ENCODE results near the gene GPRC6A.

Gene GPRC6A

GRCh38 chr6:116783852-116784251, 45.0 kb downstream of the GPRC6A start:
- H3K4me1 ChIP-seq (ENCODE audit: control insufficient read depth, insufficient read depth, low read length): no peaks in the 10 kb centered on the region
- H3K27ac ChIP-seq (ENCODE audit: insufficient read depth, low read depth, low read length, poor library complexity, severe bottlenecking): no peak overlapping the region
- H3K4me3 ChIP-seq (ENCODE audit: insufficient read depth, low read depth, low read length): no peak overlapping the region
- H3K27me3 ChIP-seq (ENCODE audit: control insufficient read depth, insufficient read depth, low read length, poor library complexity, severe bottlenecking): no peaks in the 10 kb centered on the region
- WGBS, 2 experiments: 71 to 87% methylated on average over 3 of the region's 5 CpGs
- no peaks in the 10 kb centered on the region for H3K9me3 ChIP-seq (ENCODE audit: control insufficient read depth, low read length)
- no peaks in the 10 kb centered on the region for H3K36me3 ChIP-seq (ENCODE audit: control insufficient read depth, insufficient read depth, low read length)

- WGBS, 2 experiments: 56 to 65% methylated on average over 11 to 13 of the region's 13 CpGs
- Histone ChIP-seq H3K9me3 (ENCODE audit: control insufficient read depth, low read length) (no peaks in the 10 kb centered on the region), H3K36me3 (ENCODE audit: control insufficient read depth, insufficient read depth, low read length) (no peaks in the 10 kb centered on the region), H3K27ac (ENCODE audit: insufficient read depth, low read depth, low read length, poor library complexity, severe bottlenecking) (no peak overlapping the region), H3K4me3 (ENCODE audit: insufficient read depth, low read depth, low read length) (no peak overlapping the region), H3K4me1 (ENCODE audit: control insufficient read depth, insufficient read depth, low read length) (no peaks in the 10 kb centered on the region), H3K27me3 (ENCODE audit: control insufficient read depth, insufficient read depth, low read length, poor library complexity, severe bottlenecking) (no peaks in the 10 kb centered on the region)
Measured at GRCh38 chr6:116779573-116780164, 49.2 kb downstream of the GPRC6A start.

GRCh38 chr6:116773886-116774285, 55.0 kb downstream of the GPRC6A start:
- Histone ChIP-seq H3K9me3 (ENCODE audit: control insufficient read depth, low read length) (no peaks in the 10 kb centered on the region), H3K27ac (ENCODE audit: insufficient read depth, low read depth, low read length, poor library complexity, severe bottlenecking) (no peak overlapping the region), H3K4me3 (ENCODE audit: insufficient read depth, low read depth, low read length) (no peak overlapping the region), H3K27me3 (ENCODE audit: control insufficient read depth, insufficient read depth, low read length, poor library complexity, severe bottlenecking) (no peaks in the 10 kb centered on the region), H3K36me3 (ENCODE audit: control insufficient read depth, insufficient read depth, low read length) (no peaks in the 10 kb centered on the region), H3K4me1 (ENCODE audit: control insufficient read depth, insufficient read depth, low read length) (no peaks in the 10 kb centered on the region)
- WGBS, 2 experiments: 100% methylated on average over 1 of the region's 1 CpG; no CpG with 5 or more reads in 1 of the 2 experiments

GRCh38 chr6:116772450-116772849, 56.4 kb downstream of the GPRC6A start:
- H3K27me3 ChIP-seq (ENCODE audit: control insufficient read depth, insufficient read depth, low read length, poor library complexity, severe bottlenecking): no peaks in the 10 kb centered on the region
- no peak overlapping the region for H3K4me3 ChIP-seq (ENCODE audit: insufficient read depth, low read depth, low read length)
- H3K4me1 ChIP-seq (ENCODE audit: control insufficient read depth, insufficient read depth, low read length): no peaks in the 10 kb centered on the region
- 92 to 93% methylated on average over 1 of the region's 1 CpG for WGBS, 2 experiments
- H3K9me3 ChIP-seq (ENCODE audit: control insufficient read depth, low read length): no peaks in the 10 kb centered on the region
- H3K36me3 ChIP-seq (ENCODE audit: control insufficient read depth, insufficient read depth, low read length): no peaks in the 10 kb centered on the region
- no peak overlapping the region for H3K27ac ChIP-seq (ENCODE audit: insufficient read depth, low read depth, low read length, poor library complexity, severe bottlenecking)

GRCh38 chr6:116767715-116768114, 61.2 kb downstream of the GPRC6A start:
- H3K27me3 ChIP-seq (ENCODE audit: control insufficient read depth, insufficient read depth, low read length, poor library complexity, severe bottlenecking): peaks cover 42% of the 10 kb centered on the region
- 85% methylated on average over 2 of the region's 2 CpGs; no CpG with 5 or more reads in 1 of the 2 experiments for WGBS, 2 experiments
- no peaks in the 10 kb centered on the region for H3K36me3 ChIP-seq (ENCODE audit: control insufficient read depth, insufficient read depth, low read length)
- H3K4me3 ChIP-seq (ENCODE audit: insufficient read depth, low read depth, low read length): no peak overlapping the region
- no peaks in the 10 kb centered on the region for H3K4me1 ChIP-seq (ENCODE audit: control insufficient read depth, insufficient read depth, low read length)
- H3K9me3 ChIP-seq (ENCODE audit: control insufficient read depth, low read length): no peaks in the 10 kb centered on the region
- H3K27ac ChIP-seq (ENCODE audit: insufficient read depth, low read depth, low read length, poor library complexity, severe bottlenecking): no peak overlapping the region

- Histone ChIP-seq H3K4me1 (ENCODE audit: control insufficient read depth, insufficient read depth, low read length) (no peaks in the 10 kb centered on the region), H3K27ac (ENCODE audit: insufficient read depth, low read depth, low read length, poor library complexity, severe bottlenecking) (no peak overlapping the region), H3K36me3 (ENCODE audit: control insufficient read depth, insufficient read depth, low read length) (no peaks in the 10 kb centered on the region), H3K9me3 (ENCODE audit: control insufficient read depth, low read length) (no peaks in the 10 kb centered on the region), H3K4me3 (ENCODE audit: insufficient read depth, low read depth, low read length) (no peak overlapping the region), H3K27me3 (ENCODE audit: control insufficient read depth, insufficient read depth, low read length, poor library complexity, severe bottlenecking) (peaks cover 42% of the 10 kb centered on the region)
- WGBS, 2 experiments: 82 to 89% methylated on average over 5 of the region's 5 CpGs
Measured at GRCh38 chr6:116766506-116767176, 62.2 kb downstream of the GPRC6A start.

GRCh38 chr6:116764961-116765841, 63.7 kb downstream of the GPRC6A start, which contains the start of gene FAM162B:
Gene FAM162B (minus strand): TSS chr6:116765719. CDS start chr6:116765576, 143 bp downstream.
- Histone ChIP-seq H3K36me3 (ENCODE audit: control insufficient read depth, insufficient read depth, low read length) (no peaks in the 10 kb centered on the region), H3K27me3 (ENCODE audit: control insufficient read depth, insufficient read depth, low read length, poor library complexity, severe bottlenecking) (peaks cover 42% of the 10 kb centered on the region), H3K27ac (ENCODE audit: insufficient read depth, low read depth, low read length, poor library complexity, severe bottlenecking) (no peak within 1 kb of the TSS), H3K4me1 (ENCODE audit: control insufficient read depth, insufficient read depth, low read length) (no peaks in the 10 kb centered on the region), H3K4me3 (ENCODE audit: insufficient read depth, low read depth, low read length) (peak within 1 kb of the TSS; percentile 45), H3K9me3 (ENCODE audit: control insufficient read depth, low read length) (no peaks in the 10 kb centered on the region)
- 1% methylated on average over 89 of the region's 89 CpGs for WGBS, 2 experiments

- H3K27me3 ChIP-seq (ENCODE audit: control insufficient read depth, insufficient read depth, low read length, poor library complexity, severe bottlenecking): peaks cover 42% of the 10 kb centered on the region
- WGBS, 2 experiments: 6 to 8% methylated on average over 19 of the region's 19 CpGs
- H3K4me1 ChIP-seq (ENCODE audit: control insufficient read depth, insufficient read depth, low read length): no peaks in the 10 kb centered on the region
- peak overlapping the region; percentile 45 for H3K4me3 ChIP-seq (ENCODE audit: insufficient read depth, low read depth, low read length)
- H3K9me3 ChIP-seq (ENCODE audit: control insufficient read depth, low read length): no peaks in the 10 kb centered on the region
- H3K27ac ChIP-seq (ENCODE audit: insufficient read depth, low read depth, low read length, poor library complexity, severe bottlenecking): no peak overlapping the region
- no peaks in the 10 kb centered on the region for H3K36me3 ChIP-seq (ENCODE audit: control insufficient read depth, insufficient read depth, low read length)
Measured at GRCh38 chr6:116764629-116764960, 64.3 kb downstream of the GPRC6A start.

- no peak overlapping the region for H3K27ac ChIP-seq (ENCODE audit: insufficient read depth, low read depth, low read length, poor library complexity, severe bottlenecking)
- H3K27me3 ChIP-seq (ENCODE audit: control insufficient read depth, insufficient read depth, low read length, poor library complexity, severe bottlenecking): peaks cover 42% of the 10 kb centered on the region
- H3K9me3 ChIP-seq (ENCODE audit: control insufficient read depth, low read length): no peaks in the 10 kb centered on the region
- peak overlapping the region; percentile 45 for H3K4me3 ChIP-seq (ENCODE audit: insufficient read depth, low read depth, low read length)
- H3K4me1 ChIP-seq (ENCODE audit: control insufficient read depth, insufficient read depth, low read length): no peaks in the 10 kb centered on the region
- H3K36me3 ChIP-seq (ENCODE audit: control insufficient read depth, insufficient read depth, low read length): no peaks in the 10 kb centered on the region
- 56 to 61% methylated on average over 8 to 10 of the region's 11 CpGs for WGBS, 2 experiments
Measured at GRCh38 chr6:116763906-116764628, 64.8 kb downstream of the GPRC6A start.
